ENCODE data around the gene AKAP3. TPM values are rescaled to one million over a fixed set of nuclear protein-coding genes. Genes with fewer than 3 reads are reported as not detected.

The AKAP3 gene
- 2.4 TPM for total RNA-seq
- long read RNA-seq, partial matches to known transcripts: 0 of 1 reads
- long read RNA-seq, other reads (novel, unspliced or antisense): 1 of 1 reads

- ATAC-seq: peak; percentile 98
- intact Hi-C loops (cut with micrococcal nuclease): no loop called here
- peak; percentile 83 for DNase-seq
Observed at GRCh38 chr12:4648501-4649357, at the start of gene AKAP3, which contains the start of gene NDUFA9. Gene AKAP3, minus strand, starts transcription at chr12:4649051. Its CDS starts 10,855 bp downstream, at chr12:4638196. Gene NDUFA9, plus strand, starts transcription at chr12:4649114. Its CDS starts 13 bp downstream, at chr12:4649127.

- ATAC-seq (no peak), DNase-seq (no peak)
- intact Hi-C loops (cut with micrococcal nuclease): no loop called here
Observed at GRCh38 chr12:4690760-4691159, 41.9 kb upstream of the AKAP3 start.

GRCh38 chr12:4685317-4685716 lies 36.5 kb upstream of the AKAP3 start:
- intact Hi-C loops (cut with micrococcal nuclease): no loop called here
- ATAC-seq (peak; percentile 73), DNase-seq (no peak)

GRCh38 chr12:4681732-4682131 lies 32.9 kb upstream of the AKAP3 start:
- ATAC-seq: no peak
- DNase-seq: no peak
- intact Hi-C loops (cut with micrococcal nuclease): no loop called here

GRCh38 chr12:4679711-4680110 lies 30.9 kb upstream of the AKAP3 start:
- no peak for DNase-seq
- intact Hi-C loops (cut with micrococcal nuclease): no loop called here
- ATAC-seq: no peak

- DNase-seq (no peak), ATAC-seq (no peak)
- intact Hi-C loops (cut with micrococcal nuclease): no loop called here
Observed at GRCh38 chr12:4665236-4665635, 16.4 kb upstream of the AKAP3 start.

- intact Hi-C loops (cut with micrococcal nuclease): no loop called here
- ATAC-seq (no peak), DNase-seq (no peak)
Observed at GRCh38 chr12:4663971-4664505, 15.2 kb upstream of the AKAP3 start.

- no peak for DNase-seq
- no peak for ATAC-seq
- intact Hi-C loops (cut with micrococcal nuclease): no loop called here
Observed at GRCh38 chr12:4653691-4654090, 4.8 kb upstream of the AKAP3 start.

GRCh38 chr12:4653257-4653656 lies 4.4 kb upstream of the AKAP3 start:
- ATAC-seq (no peak), DNase-seq (no peak)
- intact Hi-C loops (cut with micrococcal nuclease): no loop called here

GRCh38 chr12:4649358-4649661 lies 459 bp upstream of the AKAP3 start:
- intact Hi-C loops (cut with micrococcal nuclease): no loop called here
- ATAC-seq: no peak
- DNase-seq: no peak

GRCh38 chr12:4648104-4648500 lies 749 bp downstream of the AKAP3 start:
- intact Hi-C loops (cut with micrococcal nuclease): no loop called here
- DNase-seq (no peak), ATAC-seq (no peak)

- intact Hi-C loops (cut with micrococcal nuclease): no loop called here
- no peak for DNase-seq
- ATAC-seq: no peak
Observed at GRCh38 chr12:4645023-4645422, 3.8 kb downstream of the AKAP3 start.

- no peak for DNase-seq
- intact Hi-C loops (cut with micrococcal nuclease): no loop called here
- ATAC-seq: no peak
Observed at GRCh38 chr12:4643747-4644146, 5.1 kb downstream of the AKAP3 start.

- no peak for ATAC-seq
- intact Hi-C loops (cut with micrococcal nuclease): no loop called here
- DNase-seq: no peak
Observed at GRCh38 chr12:4630262-4630661, 18.6 kb downstream of the AKAP3 start.

GRCh38 chr12:4628406-4628805 lies 20.4 kb downstream of the AKAP3 start:
- no peak for ATAC-seq
- no peak for DNase-seq
- intact Hi-C loops (cut with micrococcal nuclease): no loop called here

- intact Hi-C loops (cut with micrococcal nuclease): no loop called here
- DNase-seq (no peak), ATAC-seq (no peak)
Observed at GRCh38 chr12:4626543-4626942, 22.3 kb downstream of the AKAP3 start.

GRCh38 chr12:4621511-4621910 lies 27.3 kb downstream of the AKAP3 start:
- intact Hi-C loops (cut with micrococcal nuclease): no loop called here
- no peak for ATAC-seq

GRCh38 chr12:4615667-4616066 lies 33.2 kb downstream of the AKAP3 start:
- intact Hi-C loops (cut with micrococcal nuclease): no loop called here
- ATAC-seq (no peak), DNase-seq (no peak)

More at GRCh38 chr12:4621511-4621910, 27.3 kb downstream of the AKAP3 start:
- no peak for DNase-seq

GRCh38 chr12:4610481-4610880 lies 38.4 kb downstream of the AKAP3 start:
- intact Hi-C loops (cut with micrococcal nuclease): no loop called here
- no peak for ATAC-seq
- no peak for DNase-seq

GRCh38 chr12:4609071-4609470 lies 39.8 kb downstream of the AKAP3 start:
- DNase-seq (no peak), ATAC-seq (no peak)
- intact Hi-C loops (cut with micrococcal nuclease): no loop called here

GRCh38 chr12:4607056-4607455 lies 41.8 kb downstream of the AKAP3 start:
- intact Hi-C loops (cut with micrococcal nuclease): no loop called here
- ATAC-seq (no peak), DNase-seq (no peak)
